ENCODE measurements around the gene MECP2.

GRCh38 chrX:154040863-154041262 is 56.7 kb downstream of the MECP2 start:
- TF ChIP-seq POLR2AphosphoS5 (IDR thresholded peaks at IDR 0.05; ENCODE audit: low read depth, low read length), result no peak
- TF ChIP-seq TAF1 (IDR thresholded peaks at IDR 0.05; ENCODE audit: low read depth, low read length), result no peak
- no peak for TF ChIP-seq POLR2A (IDR thresholded peaks at IDR 0.05; ENCODE audit: low read depth, low read length)
- no peak for TF ChIP-seq PAX5 (IDR thresholded peaks at IDR 0.05; ENCODE audit: insufficient read depth, low read length, severe bottlenecking)
